ENCODE results near the gene ZNF641. TPM values are rescaled to one million over a fixed set of nuclear protein-coding genes. Genes with fewer than 3 reads are reported as not detected.

Gene ZNF641
- total RNA-seq, 1 experiment from 2014 or later, result 8.3 TPM

- H3K36me3 Mint-ChIP-seq, result no peaks in the 10 kb centered on the region
- no peak for ATAC-seq
- no peak overlapping the region for H3K4me3 Mint-ChIP-seq
- no peak overlapping the region for H3K27ac Mint-ChIP-seq
- DNase-seq (ENCODE audit: low spot score), result no peak
- ChIA-PET POLR2A (interaction anchor here (0.6 kb wide), 1 partner anchor 11 kb away, joined by 3 read pairs; no protein-coding TSS in a partner anchor), CTCF (interaction anchor here (0.7 to 1.9 kb wide), 6 partner anchors 41 to 330 kb away, joined by 3 to 5 read pairs (median 4); no protein-coding TSS in a partner anchor)
- peaks cover 83% of the 10 kb centered on the region for H3K27me3 Mint-ChIP-seq (ENCODE audit: low read depth)
- TF ChIP-seq NFATC4 (CRISPR knock-in tag; IDR thresholded peaks at IDR 0.05) (no peak), ATF6 (CRISPR knock-in tag; IDR thresholded peaks at IDR 0.05) (no peak), ATF2 (CRISPR knock-in tag; IDR thresholded peaks at IDR 0.05; ENCODE audit: borderline replicate concordance, low read depth) (no peak), CBFB (CRISPR knock-in tag; IDR thresholded peaks at IDR 0.05; ENCODE audit: low read depth) (no peak), ELF4 (CRISPR knock-in tag; IDR thresholded peaks at IDR 0.05; ENCODE audit: low read depth) (no peak), GTF2I (CRISPR knock-in tag; conservative IDR thresholded peaks at IDR 0.05) (no peak), ZNF232 (CRISPR knock-in tag; IDR thresholded peaks at IDR 0.05) (no peak), ZNF317 (CRISPR knock-in tag; IDR thresholded peaks at IDR 0.05; ENCODE audit: borderline replicate concordance, low read depth) (no peak), MYBL2 (CRISPR knock-in tag; IDR thresholded peaks at IDR 0.05) (no peak)
- peaks cover 3% of the 10 kb centered on the region; the same call in 1 of the 2 replicates for H3K4me1 Mint-ChIP-seq
- no peaks in the 10 kb centered on the region for H3K9me3 Mint-ChIP-seq
These were observed 62.1 kb downstream of the ZNF641 start for GRCh38 chr12:48288387-48289268.

Other genes starting within 250 kb of the ZNF641 start
- gene SENP1, start 244.8 kb downstream of the ZNF641 start, total RNA-seq (2021), result 20.4 to 23.3 TPM (median 21.3 TPM) in 3 replicates
- 99.3 to 109 TPM (median 108 TPM) in 3 replicates for gene PFKM, start 231.6 kb downstream of the ZNF641 start, total RNA-seq (2021)
- 7.4 to 11.3 TPM (median 8.8 TPM) in 3 replicates for gene ASB8, start 193.4 kb downstream of the ZNF641 start, total RNA-seq (2021)
- gene CCDC184, start 167.3 kb downstream of the ZNF641 start, total RNA-seq (2021), result 1.4 to 1.6 TPM (median 1.5 TPM) in 3 replicates
- not detected in 3 replicates for gene OR10AD1, start 147.6 kb downstream of the ZNF641 start, total RNA-seq (2021)
- not detected in 3 replicates for gene ANP32D, start 121.6 kb upstream of the ZNF641 start, total RNA-seq (2021)
- not detected in 3 replicates for gene C12orf54, start 131.6 kb upstream of the ZNF641 start, total RNA-seq (2021)
- not detected in 3 replicates for gene OR8S1, start 174.7 kb upstream of the ZNF641 start, total RNA-seq (2021)
- not detected in 3 replicates for gene LALBA, start 219.1 kb upstream of the ZNF641 start, total RNA-seq (2021)